GM18526 (cell line): ENCODE results near the gene OGFOD3.

Experiments
- POLR2A ChIP-seq: IDR thresholded peaks from 3 replicates; pipeline ENCODE4 v1.6.1; 2011; ENCODE audit not compliant: insufficient read length; ENCODE audit errors: extremely low read depth

OGFOD3 gene

DNA sequence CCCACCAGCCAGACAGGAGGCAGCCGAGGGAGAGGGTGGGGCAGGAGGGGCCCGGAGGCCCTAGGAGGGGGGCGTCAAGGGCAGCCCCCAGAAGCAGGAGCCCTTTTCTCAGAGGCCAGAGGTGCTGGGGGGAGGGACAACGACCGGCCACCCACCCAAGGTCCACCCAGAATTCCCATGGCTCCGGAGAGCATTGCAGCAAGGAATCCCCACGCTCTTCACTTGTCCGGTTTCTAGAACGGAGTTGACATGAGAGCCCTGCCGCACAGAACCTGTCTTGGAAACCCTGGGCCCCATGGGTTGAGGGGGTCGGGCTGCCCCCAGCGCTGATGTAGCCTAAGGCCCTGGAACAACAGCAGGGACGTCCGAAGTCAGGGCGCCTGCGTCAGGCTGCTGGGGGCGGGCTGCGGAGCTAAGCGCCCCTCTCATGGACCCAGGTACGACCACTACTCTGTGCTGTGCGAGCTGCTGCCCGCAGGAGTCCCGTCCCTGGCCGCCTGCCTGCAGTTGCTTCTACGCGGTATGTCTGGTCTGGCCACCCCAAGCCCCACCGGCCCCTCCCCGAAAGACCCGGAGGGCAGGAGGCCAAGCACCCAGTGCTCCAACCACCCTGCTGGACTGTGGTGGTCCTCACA is 20.9 kb upstream of the OGFOD3 start:
- TF ChIP-seq POLR2A = no peak

DNA sequence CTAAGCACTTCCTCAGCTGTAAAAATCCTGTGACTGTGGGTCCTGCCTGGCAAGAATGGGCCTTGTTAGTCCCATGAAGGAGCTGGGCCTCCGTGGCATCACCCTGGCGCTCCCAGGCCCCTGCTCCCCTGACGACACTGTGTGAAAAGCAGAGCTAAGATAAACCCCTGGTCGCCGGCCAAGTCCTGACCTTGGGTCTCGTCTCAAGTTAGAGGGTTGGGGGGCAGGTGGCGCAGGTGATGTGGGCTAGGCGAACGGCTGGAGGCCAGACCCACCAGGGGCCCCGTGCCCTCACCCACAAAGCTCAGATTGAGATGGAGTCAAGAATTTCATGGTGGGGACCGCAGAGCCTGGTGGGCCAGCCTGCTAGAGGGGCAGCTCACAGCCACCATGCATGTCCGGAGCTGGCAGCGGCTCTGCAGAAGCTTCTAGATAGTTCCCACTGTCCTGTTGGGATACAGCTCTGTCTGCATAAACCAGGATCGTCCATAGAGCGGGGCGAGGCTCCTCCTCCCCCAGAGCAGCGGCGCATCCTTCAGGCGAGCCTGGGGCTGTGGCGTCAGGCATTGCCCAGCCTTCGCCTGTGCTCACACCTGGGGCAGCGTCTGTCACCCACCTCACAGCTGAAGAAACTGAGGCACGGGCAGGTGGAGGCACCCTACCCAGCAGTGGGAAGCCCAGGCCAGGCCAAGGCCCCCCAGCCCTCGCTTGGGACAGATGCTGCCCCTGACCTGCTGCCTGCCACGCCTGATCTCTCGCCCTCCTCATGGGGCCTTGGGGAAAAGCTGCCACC is 20.2 kb upstream of the OGFOD3 start:
- no peak for TF ChIP-seq POLR2A

GRCh38 chr17:82437325-82437668 is 18.9 kb upstream of the OGFOD3 start:
- TF ChIP-seq POLR2A = no peak

- no peak for TF ChIP-seq POLR2A
These were observed 18.4 kb upstream of the OGFOD3 start for GRCh38 chr17:82436601-82437324.

DNA sequence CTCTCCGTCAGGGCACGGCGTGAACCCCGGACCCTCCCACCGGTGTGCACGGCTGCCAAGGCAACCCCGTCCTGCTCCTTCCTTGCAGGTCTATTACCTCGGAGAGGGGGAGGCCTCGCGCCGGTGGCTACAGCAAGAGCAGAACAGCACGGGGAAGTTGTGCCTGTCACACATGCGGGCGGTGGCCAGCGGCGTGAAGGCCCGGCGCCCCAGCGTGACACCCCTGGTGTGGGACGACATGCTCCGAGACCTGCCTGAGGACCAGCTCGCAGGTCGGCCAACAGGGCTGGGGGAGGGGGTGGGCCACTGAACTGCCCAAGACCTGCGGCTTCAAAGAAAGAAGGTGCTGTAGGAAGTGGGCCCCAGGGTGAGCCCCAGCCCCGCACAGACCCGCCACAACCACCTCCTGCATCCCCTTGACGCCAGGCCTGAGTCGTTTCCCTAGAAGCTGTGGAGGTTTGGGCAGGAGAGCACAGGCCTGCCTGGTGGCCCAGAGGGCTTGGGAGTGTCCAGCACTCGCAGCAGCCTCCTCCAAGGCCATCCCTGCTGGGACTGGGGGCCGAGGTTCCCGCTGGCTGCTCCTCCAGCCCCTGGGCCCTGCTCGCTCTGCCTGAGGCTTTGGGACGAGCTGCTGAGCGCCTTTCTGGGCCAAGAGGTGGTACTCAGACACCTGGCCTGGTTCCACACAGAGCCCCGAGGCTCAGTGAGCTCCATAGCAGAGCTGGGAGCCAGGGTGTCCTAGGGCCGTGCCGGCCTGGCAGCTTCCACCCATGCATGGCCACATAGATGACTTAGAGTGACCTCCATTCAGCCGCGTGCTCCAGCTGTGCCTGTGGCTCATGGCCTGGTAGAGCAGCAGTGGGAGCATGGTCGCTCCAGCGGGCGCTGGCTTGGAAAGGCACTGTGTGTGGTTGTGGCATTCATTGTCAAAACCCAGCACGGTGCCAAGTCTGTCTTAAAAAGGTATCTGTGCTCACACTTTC is 17.5 kb upstream of the OGFOD3 start:
- no peak for TF ChIP-seq POLR2A

DNA sequence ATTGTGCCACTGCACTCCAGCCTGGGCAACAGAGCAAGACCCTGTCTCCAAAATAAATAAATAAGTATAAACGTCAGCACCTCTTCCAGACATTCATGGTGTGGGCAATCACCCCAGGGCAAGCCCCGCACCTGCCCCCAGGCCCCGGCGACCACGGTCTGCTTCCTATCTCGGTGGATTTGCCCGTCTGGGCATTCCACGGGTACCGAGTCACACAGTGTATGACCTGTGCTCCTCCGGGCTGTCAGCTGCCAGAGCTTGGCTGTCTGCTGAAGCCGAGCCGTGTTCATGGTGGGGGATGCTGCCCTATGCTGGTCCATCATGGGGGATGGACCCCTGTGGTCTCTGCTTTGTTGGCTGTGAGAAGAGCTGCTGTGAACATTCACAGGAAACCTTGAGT is 16.7 kb upstream of the OGFOD3 start:
- no peak for TF ChIP-seq POLR2A

GRCh38 chr17:82434216-82434565 is 15.8 kb upstream of the OGFOD3 start:
- TF ChIP-seq POLR2A = no peak

DNA sequence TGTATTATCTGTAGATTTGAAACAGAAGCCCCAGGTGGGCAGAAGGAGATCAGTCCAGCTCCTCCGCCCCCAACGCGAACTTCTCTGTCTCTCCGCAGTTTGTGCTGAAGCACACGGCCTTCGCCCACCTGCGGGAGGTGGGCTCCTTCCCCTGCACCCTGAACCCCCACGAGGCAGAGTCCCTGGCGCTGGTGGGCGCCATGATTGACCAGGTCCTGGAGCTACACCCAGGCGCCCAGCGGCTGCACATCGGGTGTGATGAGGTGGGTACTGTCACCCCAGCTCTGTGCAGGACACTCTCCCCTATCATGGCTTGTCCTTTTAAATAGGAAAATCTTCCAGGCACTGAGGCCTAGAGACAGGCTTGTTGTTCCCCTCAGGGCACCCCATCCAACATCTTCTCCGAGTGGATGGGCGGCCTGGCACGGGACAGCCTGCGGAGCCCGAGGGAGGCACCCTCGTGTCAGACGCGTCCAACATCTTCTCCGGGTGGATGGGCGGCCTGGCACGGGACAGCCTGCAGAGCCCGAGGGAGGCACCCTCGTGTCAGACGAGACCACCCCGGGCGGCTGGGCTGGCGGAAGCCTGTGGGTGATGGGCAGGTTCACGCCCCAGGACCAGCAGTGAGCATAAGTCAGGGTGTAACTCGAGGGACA is 15.3 kb upstream of the OGFOD3 start:
- TF ChIP-seq POLR2A = no peak

GRCh38 chr17:82432017-82432416 is 13.6 kb upstream of the OGFOD3 start:
- no peak for TF ChIP-seq POLR2A

- TF ChIP-seq POLR2A = no peak
These were observed 11.4 kb upstream of the OGFOD3 start for GRCh38 chr17:82429824-82430223.

DNA sequence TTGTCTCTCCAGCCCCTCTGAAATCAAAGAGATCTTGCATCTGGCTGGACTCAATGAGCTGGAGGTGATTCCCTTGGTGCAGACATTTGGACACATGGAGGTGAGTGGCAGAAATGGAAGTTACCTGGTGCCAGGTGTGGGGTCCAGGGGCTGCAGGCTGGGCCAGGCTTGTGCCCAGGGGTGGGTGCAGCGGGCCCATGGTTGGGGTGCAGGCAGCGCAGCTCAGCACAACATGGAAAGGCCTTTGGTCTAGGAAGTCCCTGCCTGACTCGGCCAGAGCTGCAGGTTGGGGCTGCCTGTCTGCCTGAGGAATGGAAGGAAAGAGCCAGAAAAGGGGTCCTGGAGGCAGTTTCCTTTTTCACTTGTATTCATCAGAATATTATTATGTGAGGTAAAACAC is 10.2 kb upstream of the OGFOD3 start:
- no peak for TF ChIP-seq POLR2A

GRCh38 chr17:82424863-82425159 is 6.4 kb upstream of the OGFOD3 start:
- TF ChIP-seq POLR2A = no peak

DNA sequence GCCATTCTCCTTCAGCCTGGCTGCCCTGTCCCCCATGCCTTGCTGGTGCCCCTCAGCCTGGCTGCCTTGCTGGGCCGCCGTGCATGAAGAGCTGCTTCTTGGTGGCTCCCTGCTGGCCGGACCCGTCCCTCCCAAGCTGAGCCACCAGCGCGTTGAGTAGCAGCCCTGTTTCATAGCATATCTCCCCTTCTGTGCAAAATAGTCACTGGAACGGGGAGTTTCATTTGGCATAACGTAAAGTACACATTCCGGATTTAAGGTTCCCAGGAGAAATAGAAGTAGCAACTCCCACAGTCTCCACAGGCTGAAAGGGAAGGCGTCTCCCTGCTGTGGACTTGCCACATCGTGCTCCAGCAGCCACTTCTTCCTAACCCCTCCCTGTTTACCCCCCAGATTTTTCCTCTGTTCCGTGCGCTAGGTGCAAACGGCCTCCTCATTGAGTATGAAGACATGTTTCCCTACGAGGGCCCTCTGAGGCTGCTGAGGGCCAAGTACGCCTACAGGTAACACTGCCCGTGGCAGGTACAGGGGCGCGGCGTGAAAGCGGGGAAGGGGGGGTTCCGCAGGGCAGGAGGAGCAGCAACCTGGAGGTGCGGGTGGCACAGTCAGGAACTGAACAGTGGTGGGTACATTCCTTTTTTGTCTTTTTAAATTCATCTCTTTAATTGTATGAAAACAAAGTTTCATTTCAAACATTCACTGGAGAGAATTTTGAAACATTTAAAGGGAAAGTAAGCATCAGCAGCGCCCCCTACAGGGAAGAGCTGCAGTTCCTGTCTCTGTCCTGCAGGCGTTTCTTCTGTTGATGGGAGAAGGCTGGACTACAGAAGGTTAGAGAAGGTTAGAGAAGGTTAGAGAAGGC is 5.8 kb upstream of the OGFOD3 start:
- no peak for TF ChIP-seq POLR2A

DNA sequence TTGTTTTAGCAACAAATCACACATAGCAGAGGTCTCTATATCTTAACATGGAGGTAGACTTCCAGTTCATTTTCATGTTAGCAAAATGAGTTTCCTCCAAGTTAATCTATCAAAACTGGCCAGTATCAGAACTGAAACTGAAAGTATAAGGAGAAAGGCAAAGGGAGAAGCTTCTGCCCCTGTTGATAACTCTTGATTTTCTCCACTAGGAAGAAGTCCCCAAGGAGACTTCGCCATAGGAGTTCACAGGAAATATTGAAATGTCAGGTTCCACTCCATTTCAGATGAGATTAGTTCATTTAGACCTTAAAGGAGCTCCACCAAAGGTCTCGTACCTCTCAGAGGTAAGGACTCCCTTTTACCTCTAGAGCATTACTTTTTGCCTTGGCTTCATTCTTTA is 1.2 kb upstream of the OGFOD3 start:
- TF ChIP-seq POLR2A = no peak
